Esophagus muscularis mucosa (tissue), 4 donors: Measurements from ENCODE around the gene NELFB. TPM values are rescaled to one million over a fixed set of nuclear protein-coding genes. Genes with fewer than 3 reads are reported as not detected.

Experiments
- DNase-seq: peaks from one replicate; pipeline ENCODE4 v3.0.0-alpha.2; 2017; ENCODE audit errors: extremely low spot score
- H3K27ac ChIP-seq, 4 donors: fragments of 200-600 bp; sonication (generic); replicated peaks in 1 of 4; 1 replicate in 3 of 4; 2 replicates in 1 of 4; pipeline ENCODE4 v1.5.1; 2016 to 2019; ENCODE audit warnings: mild to moderate bottlenecking in 1 of 4
- H3K27me3 ChIP-seq, 4 donors: fragments of 200-600 bp; sonication (generic); one replicate each; pipeline versions ENCODE4 v1.5.1 to v1.6.0; 2016 to 2019
- H3K36me3 ChIP-seq, 4 donors: fragments of 200-600 bp; sonication (generic); one replicate each; pipeline ENCODE4 v1.5.1; 2016 to 2019
- H3K4me1 ChIP-seq, 4 donors: fragments of 200-600 bp; sonication (generic); one replicate each; pipeline ENCODE4 v1.5.1; 2016 to 2019
- H3K4me3 ChIP-seq, 4 donors: fragments of 200-600 bp; sonication (generic); 1 replicate in 2 of 4; 2 replicates in 2 of 4; pipeline ENCODE4 v1.5.1; 2016 to 2019; ENCODE audit warnings: mild to moderate bottlenecking in 4 of 4, moderate library complexity in 1 of 4
- H3K9me3 ChIP-seq, 4 donors: fragments of 200-600 bp; sonication (generic); 1 replicate in 3 of 4; 2 replicates in 1 of 4; pipeline ENCODE4 v1.5.1; 2016 to 2019
- EP300 ChIP-seq: sonication (generic); formaldehyde crosslinking; IDR thresholded peaks from one replicate; pipeline ENCODE4 v1.6.1; 2017; ENCODE audit warnings: antibody characterized with exemption
- POLR2A ChIP-seq: fragments of 450-650 bp; IDR thresholded peaks from one replicate; pipeline ENCODE4 v1.6.1; 2017; ENCODE audit warnings: antibody characterized with exemption, moderate library complexity, mild to moderate bottlenecking, low read depth
- POLR2AphosphoS5 ChIP-seq, 2 donors: sonication (generic); formaldehyde crosslinking; IDR thresholded peaks; one replicate each; pipeline ENCODE4 v1.6.1; 2017; ENCODE audit warnings: antibody characterized with exemption in 2 of 2
- WGBS: methylation state at CpG from one replicate; pipeline ENCODE4 v1.1.5; 2018; 5-methylcytosine and 5-hydroxymethylcytosine counted together
- intact Hi-C: fragments of 100-400 bp; cut with DNase I; formaldehyde crosslinking; loops from one replicate; pipeline ENCODE4 v1.15.1; 2023
- total RNA-seq, 4 donors: library from RNA; depleted of rRNA; stranded (reverse); fragments of >200 nt; gene quantifications; one replicate each; pipeline versions ENCODE4 v1.1.0 to v1.2.1, GENCODE V29; 2016
- TF ChIP-seq, protein P1 (sequence below), 3 experiments: fragments of 200-600 bp in 2 of 3; fragments of 450-650 bp in 1 of 3; sonication (generic) in 2 of 3; IDR thresholded peaks; one replicate each; pipeline ENCODE4 v1.5.1; 2017 to 2019; ENCODE audit warnings: antibody characterized with exemption in 3 of 3, mild to moderate bottlenecking in 2 of 3, moderate library complexity in 1 of 3

The NELFB gene
- total RNA-seq, 4 donors from 2014 or later = 26.6 to 73.2 (median 48.8) TPM

DNA sequence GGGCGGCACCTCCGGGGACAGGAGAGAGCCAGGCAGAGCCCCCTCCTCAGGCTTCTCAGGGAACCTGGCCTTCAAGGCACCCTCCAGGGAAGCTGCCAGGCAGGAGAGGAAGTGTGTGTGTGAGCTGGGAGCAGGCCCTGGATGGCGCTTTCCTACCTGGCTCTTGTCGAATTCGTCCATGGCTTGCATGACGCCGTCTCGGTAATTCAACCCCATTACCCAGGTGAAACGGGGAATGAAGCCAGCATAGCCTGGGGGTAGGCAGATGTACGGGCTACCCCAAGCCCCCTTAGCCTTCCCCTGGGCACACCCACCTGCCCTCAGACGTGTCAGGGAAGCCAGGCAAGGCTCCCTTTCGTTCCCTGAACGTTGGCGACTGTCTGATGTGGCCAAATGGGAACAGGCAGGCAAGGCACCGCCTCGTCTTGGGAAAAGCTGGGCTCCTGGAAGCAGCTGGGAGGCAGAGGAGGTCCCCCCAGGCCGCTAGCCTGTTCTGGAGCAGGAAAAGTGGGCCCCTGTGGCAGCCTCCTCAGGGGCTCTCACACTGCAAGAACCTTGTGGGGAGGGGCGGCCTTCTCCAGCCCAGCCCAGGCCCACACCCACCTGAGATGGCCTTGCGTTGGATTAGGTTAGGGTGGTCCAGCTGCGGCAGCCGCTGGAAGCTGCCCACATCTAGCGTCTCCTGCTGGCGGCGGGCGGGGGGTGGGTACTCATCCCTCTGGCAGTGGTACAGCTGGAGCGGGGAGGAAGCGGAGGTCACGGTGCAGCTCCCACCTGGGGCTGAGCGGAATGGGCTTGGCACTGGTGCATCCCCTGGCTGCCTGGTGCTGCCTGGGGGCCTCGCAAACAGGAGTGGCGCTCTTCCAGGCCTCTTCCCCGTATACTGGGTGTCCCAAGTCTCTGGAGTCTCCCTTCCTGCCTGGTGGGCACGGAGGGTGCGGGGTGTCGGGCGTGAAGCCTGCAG, 10.4 kb upstream of the NELFB start:
- DNase-seq = no peak
- intact Hi-C loops = no loop called here
- Histone ChIP-seq H3K4me1 (peaks cover 30 to 37% (median 36%) of the 10 kb centered on the region in 4 donors), H3K9me3 (no peaks in the 10 kb centered on the region), H3K36me3 (peaks cover 13 to 25% (median 19%) of the 10 kb centered on the region in 4 donors), H3K4me3 (no peak overlapping the region), H3K27ac (peak overlapping the region in 2 of 4 donors; percentile 5 to 22), H3K27me3 (no peaks in the 10 kb centered on the region)
- no peak for TF ChIP-seq POLR2AphosphoS5 (IDR thresholded peaks at IDR 0.05)
- WGBS = 68% methylated on average over 22 of the region's 36 CpGs

DNA sequence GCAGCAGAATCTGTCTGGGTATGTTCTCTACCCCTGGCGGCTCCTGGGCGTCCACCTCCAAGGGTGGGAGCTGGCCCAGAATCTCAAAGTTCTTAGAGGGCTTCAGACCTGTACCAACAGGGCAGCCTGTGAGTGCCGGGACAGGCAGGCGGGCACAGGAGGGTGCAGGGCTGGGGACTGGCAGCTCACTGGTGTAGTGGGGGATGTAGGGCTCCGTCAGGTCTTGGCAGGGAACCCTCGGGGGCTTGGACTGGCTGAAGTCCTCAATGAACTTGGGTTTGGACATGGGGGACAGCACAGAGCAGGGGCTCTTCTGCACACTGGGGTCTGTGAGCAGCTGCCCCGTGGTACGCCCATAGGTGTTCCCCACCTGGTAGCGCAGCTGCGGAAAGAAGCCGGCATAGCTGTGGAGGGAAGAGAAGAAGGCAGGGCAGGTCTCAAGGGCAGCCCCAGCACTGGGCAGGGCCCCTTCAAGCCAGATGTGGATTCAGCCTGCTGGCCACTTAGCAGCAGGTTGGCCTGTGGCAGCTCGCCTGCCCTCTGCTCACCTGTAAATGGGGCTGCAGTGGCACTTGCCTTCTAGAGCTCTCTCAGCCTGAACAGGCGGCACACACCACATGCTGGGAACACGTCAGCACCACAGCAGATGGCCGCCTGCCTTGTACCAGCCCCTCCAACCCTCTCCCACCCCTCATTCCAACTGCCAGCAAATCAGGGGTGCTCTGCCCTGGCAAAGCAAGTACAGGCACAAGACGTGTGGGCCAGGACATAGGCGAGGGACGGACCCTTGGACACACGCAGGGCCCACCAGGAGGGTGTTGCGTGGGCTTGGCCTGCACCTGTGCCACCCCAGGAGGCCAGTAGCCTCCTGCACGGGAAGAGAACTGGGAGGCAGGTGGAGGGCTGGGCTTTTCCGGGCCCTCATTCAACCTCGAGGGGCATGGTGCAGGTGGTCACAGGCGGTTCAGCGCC, 9.4 kb upstream of the NELFB start:
- Histone ChIP-seq H3K27me3 (no peaks in the 10 kb centered on the region), H3K36me3 (peaks cover 13 to 25% (median 19%) of the 10 kb centered on the region in 4 donors), H3K4me3 (no peak overlapping the region), H3K9me3 (no peaks in the 10 kb centered on the region), H3K4me1 (peaks cover 28 to 37% (median 30%) of the 10 kb centered on the region in 4 donors), H3K27ac (no peak overlapping the region)
- TF ChIP-seq POLR2A = no peak
- no peak for TF ChIP-seq POLR2AphosphoS5 (IDR thresholded peaks at IDR 0.05)
- no peak for TF ChIP-seq EP300
- TF ChIP-seq, protein P1, sequence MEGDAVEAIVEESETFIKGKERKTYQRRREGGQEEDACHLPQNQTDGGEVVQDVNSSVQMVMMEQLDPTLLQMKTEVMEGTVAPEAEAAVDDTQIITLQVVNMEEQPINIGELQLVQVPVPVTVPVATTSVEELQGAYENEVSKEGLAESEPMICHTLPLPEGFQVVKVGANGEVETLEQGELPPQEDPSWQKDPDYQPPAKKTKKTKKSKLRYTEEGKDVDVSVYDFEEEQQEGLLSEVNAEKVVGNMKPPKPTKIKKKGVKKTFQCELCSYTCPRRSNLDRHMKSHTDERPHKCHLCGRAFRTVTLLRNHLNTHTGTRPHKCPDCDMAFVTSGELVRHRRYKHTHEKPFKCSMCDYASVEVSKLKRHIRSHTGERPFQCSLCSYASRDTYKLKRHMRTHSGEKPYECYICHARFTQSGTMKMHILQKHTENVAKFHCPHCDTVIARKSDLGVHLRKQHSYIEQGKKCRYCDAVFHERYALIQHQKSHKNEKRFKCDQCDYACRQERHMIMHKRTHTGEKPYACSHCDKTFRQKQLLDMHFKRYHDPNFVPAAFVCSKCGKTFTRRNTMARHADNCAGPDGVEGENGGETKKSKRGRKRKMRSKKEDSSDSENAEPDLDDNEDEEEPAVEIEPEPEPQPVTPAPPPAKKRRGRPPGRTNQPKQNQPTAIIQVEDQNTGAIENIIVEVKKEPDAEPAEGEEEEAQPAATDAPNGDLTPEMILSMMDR (IDR thresholded peaks at IDR 0.05) = no peak
- intact Hi-C loops = no loop called here
- WGBS = 93% methylated on average over 9 of the region's 25 CpGs
- DNase-seq = no peak

DNA sequence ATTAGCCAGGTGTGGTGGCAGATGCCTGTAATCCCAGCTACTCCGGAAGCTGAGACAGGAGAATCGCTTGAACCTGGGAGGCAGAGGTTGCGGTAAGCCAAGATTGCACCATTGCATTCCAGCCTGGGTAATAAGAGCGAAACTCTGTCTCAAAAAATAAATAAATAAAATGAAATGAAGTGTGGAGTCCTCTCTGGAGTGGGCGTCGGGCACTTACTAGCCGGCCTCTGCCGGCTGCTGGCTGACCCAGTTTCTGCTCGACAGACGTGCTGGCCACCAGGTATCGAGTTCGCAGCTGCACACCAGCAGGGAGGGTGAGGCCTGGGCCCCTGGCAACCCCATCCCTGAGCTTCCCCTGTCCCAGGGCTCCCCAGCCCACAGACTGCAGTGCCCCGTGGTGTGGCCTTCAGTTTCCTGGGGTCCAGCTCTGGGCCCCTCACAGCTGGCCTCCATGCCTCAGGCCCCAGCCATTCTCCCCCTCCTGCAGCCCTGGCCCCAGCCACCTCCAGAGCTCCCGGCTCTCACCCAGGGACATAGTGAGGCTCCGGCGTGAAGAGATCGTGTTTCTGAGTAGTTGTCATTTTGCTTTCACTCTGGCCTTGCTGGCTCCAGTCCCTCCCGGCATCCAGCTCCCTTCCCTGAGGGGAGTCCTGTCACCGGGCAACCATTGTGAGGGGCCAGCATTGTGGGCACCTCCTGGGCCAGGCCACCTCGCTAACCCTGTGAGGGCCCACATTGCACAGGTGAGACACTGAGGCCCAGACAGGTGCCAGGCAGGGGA, 7.8 kb upstream of the NELFB start:
- peaks cover 9 to 18% (median 15%) of the 10 kb centered on the region in 4 donors for H3K36me3 ChIP-seq
- H3K4me1 ChIP-seq = peaks cover 22 to 35% (median 23%) of the 10 kb centered on the region in 4 donors
- H3K27me3 ChIP-seq = no peaks in the 10 kb centered on the region
- no peaks in the 10 kb centered on the region for H3K9me3 ChIP-seq
- H3K4me3 ChIP-seq = no peak overlapping the region
- intact Hi-C loops = no loop called here
- no peak overlapping the region for H3K27ac ChIP-seq
- 83% methylated on average over 9 of the region's 20 CpGs for WGBS
- TF ChIP-seq, protein P1 (IDR thresholded peaks at IDR 0.05) = no peak
- no peak for TF ChIP-seq POLR2AphosphoS5 (IDR thresholded peaks at IDR 0.05)
- TF ChIP-seq POLR2A = no peak
- no peak for TF ChIP-seq EP300
- no peak for DNase-seq

DNA sequence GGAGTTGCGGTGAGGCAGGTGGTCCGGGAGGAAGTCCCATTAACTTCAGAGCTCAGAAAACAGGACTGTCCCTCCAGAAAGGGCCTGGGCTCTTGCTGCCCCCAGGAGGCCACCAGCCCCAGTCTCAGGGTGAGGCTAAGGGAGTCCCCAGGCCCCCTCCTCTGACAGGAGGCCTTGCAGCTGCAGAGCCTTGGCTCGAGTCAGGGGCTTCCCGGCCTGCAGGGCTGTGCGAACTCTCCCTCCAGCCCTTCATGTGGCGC, 7.3 kb upstream of the NELFB start:
- H3K27me3 ChIP-seq = no peaks in the 10 kb centered on the region
- WGBS = 40% methylated on average over 1 of the region's 6 CpGs
- H3K9me3 ChIP-seq = no peaks in the 10 kb centered on the region
- H3K36me3 ChIP-seq = peaks cover 4 to 13% (median 9%) of the 10 kb centered on the region in 4 donors
- H3K4me3 ChIP-seq = no peak overlapping the region
- no peak for DNase-seq
- H3K27ac ChIP-seq = no peak overlapping the region
- intact Hi-C loops = no loop called here
- H3K4me1 ChIP-seq = peaks cover 17 to 30% (median 18%) of the 10 kb centered on the region in 4 donors
- TF ChIP-seq, protein P1 (IDR thresholded peaks at IDR 0.05) = no peak
- TF ChIP-seq POLR2A (no peak), EP300 (no peak), POLR2AphosphoS5 (IDR thresholded peaks at IDR 0.05) (no peak)
